GM23338 (cell line): ENCODE results near the gene ZFHX3. TPM values are rescaled to one million over a fixed set of nuclear protein-coding genes. Genes with fewer than 3 reads are reported as not detected.

Experiments
- ATAC-seq: fragments of 200-7000 bp; cut with Tn5 transposase; 3 replicates; pipeline ENCODE4 v1.9.1; 2020
- DNase-seq: peaks from one replicate; pipeline ENCODE4 v3.0.0-alpha.2; 2015; ENCODE audit warnings: low spot score
- H2AFZ ChIP-seq: fragments of 200-600 bp; sonication (generic); 2 replicates; pipeline ENCODE4 v1.8.0; 2016; ENCODE audit warnings: antibody characterized with exemption, mild to moderate bottlenecking, moderate library complexity
- H3F3A ChIP-seq: fragments of 200-600 bp; sonication (generic); replicated peaks from 2 replicates; pipeline ENCODE4 v1.8.0; 2017; ENCODE audit warnings: antibody characterized with exemption, mixed run types, low read depth
- H3K27ac ChIP-seq: fragments of 200-600 bp; sonication (generic); 2 replicates; pipeline ENCODE4 v1.6.1; 2016; ENCODE audit warnings: low read depth
- H3K27me3 ChIP-seq: fragments of 200-600 bp; sonication (generic); 2 replicates; pipeline ENCODE4 v1.8.0; 2016; ENCODE audit warnings: mild to moderate bottlenecking, mixed run types, moderate library complexity; ENCODE audit not compliant: insufficient read depth
- H3K36me3 ChIP-seq: fragments of 200-600 bp; sonication (generic); 2 replicates; pipeline ENCODE4 v1.8.0; 2016; ENCODE audit warnings: mild to moderate bottlenecking; ENCODE audit not compliant: insufficient read depth
- H3K4me1 ChIP-seq: fragments of 200-600 bp; sonication (generic); 2 replicates; pipeline ENCODE4 v1.8.0; 2016; ENCODE audit warnings: mild to moderate bottlenecking, moderate library complexity; ENCODE audit not compliant: insufficient read depth
- H3K4me2 ChIP-seq: fragments of 200-600 bp; sonication (generic); 2 replicates; pipeline ENCODE4 v1.7.1; 2017; ENCODE audit warnings: mixed run types
- H3K4me3 ChIP-seq: fragments of 200-600 bp; sonication (generic); 2 replicates; pipeline ENCODE4 v1.6.1; 2016; ENCODE audit warnings: mixed run types
- H3K79me2 ChIP-seq: fragments of 200-600 bp; sonication (generic); replicated peaks from 2 replicates; pipeline ENCODE4 v1.8.0; 2017; ENCODE audit warnings: mild to moderate bottlenecking; ENCODE audit not compliant: insufficient read depth
- H3K9me2 ChIP-seq: fragments of 200-600 bp; sonication (generic); 2 replicates; pipeline ENCODE4 v1.8.0; 2017; ENCODE audit not compliant: insufficient read depth
- H4K20me1 ChIP-seq: fragments of 200-600 bp; sonication (generic); replicated peaks from 2 replicates; pipeline ENCODE4 v1.8.0; 2017; ENCODE audit warnings: mild to moderate bottlenecking; ENCODE audit not compliant: insufficient read depth
- H3K27ac Mint-ChIP-seq: 2 replicates; pipeline ENCODE4 v1.8.0; 2020; ENCODE audit warnings: inconsistent platforms, mild to moderate bottlenecking, moderate library complexity, mixed read lengths
- H3K27me3 Mint-ChIP-seq: 3 replicates; pipeline ENCODE4 v1.8.0; 2022; ENCODE audit warnings: low read depth, mild to moderate bottlenecking, moderate library complexity, mixed read lengths, inconsistent platforms; ENCODE audit not compliant: insufficient read depth, poor library complexity
- H3K36me3 Mint-ChIP-seq: 3 replicates; pipeline ENCODE4 v1.8.0; 2021; ENCODE audit warnings: low read depth, mild to moderate bottlenecking, inconsistent platforms, moderate library complexity, mixed read lengths
- H3K4me1 Mint-ChIP-seq: 3 replicates; pipeline ENCODE4 v1.8.0; 2020; ENCODE audit warnings: mild to moderate bottlenecking, inconsistent platforms, mixed read lengths
- H3K4me3 Mint-ChIP-seq: 3 replicates; pipeline ENCODE4 v1.8.0; 2021; ENCODE audit warnings: moderate library complexity, mild to moderate bottlenecking, inconsistent platforms, mixed read lengths
- H3K9me3 Mint-ChIP-seq: 3 replicates; pipeline ENCODE4 v1.8.0; 2020; ENCODE audit warnings: moderate library complexity, mild to moderate bottlenecking, inconsistent platforms, mixed read lengths
- CREB1 ChIP-seq: fragments of 250-450 bp; sonication (Bioruptor Pico); IDR thresholded peaks from 2 replicates; pipeline ENCODE4 v1.5.0; 2020; ENCODE audit warnings: low read depth, mild to moderate bottlenecking, moderate library complexity
- CTCF ChIP-seq, 2 experiments: fragments of 200-600 bp in 1 of 2; sonication (generic) in 1 of 2; conservative IDR thresholded peaks; 2 replicates each; pipeline versions ENCODE4 v1.5.1 to v1.6.1; 2016 to 2017; ENCODE audit warnings: antibody characterized with exemption in 2 of 2, low read depth in 2 of 2, mild to moderate bottlenecking in 2 of 2, moderate library complexity in 1 of 2
- ETS1 ChIP-seq: IDR thresholded peaks from 2 replicates; pipeline ENCODE4 v1.6.1; 2016; ENCODE audit warnings: antibody characterized with exemption
- JUNB ChIP-seq: IDR thresholded peaks from one replicate; pipeline ENCODE4 v1.6.1; 2016; ENCODE audit warnings: antibody characterized with exemption; ENCODE audit not compliant: unreplicated experiment
- NANOG ChIP-seq: IDR thresholded peaks from 2 replicates; pipeline ENCODE4 v1.6.1; 2016; ENCODE audit warnings: antibody characterized with exemption, borderline replicate concordance
- POLR2AphosphoS5 ChIP-seq: IDR thresholded peaks from 2 replicates; pipeline ENCODE4 v1.6.1; 2016; ENCODE audit warnings: antibody characterized with exemption, low read depth
- ZNF114 ChIP-seq: fragments of 250-450 bp; sonication (Bioruptor Pico); IDR thresholded peaks from 2 replicates; pipeline ENCODE4 v1.5.0; 2020; ENCODE audit warnings: mild to moderate bottlenecking, moderate library complexity
- ZNF331 ChIP-seq: fragments of 250-450 bp; sonication (Bioruptor Pico); IDR thresholded peaks from 2 replicates; pipeline ENCODE4 v1.5.0; 2020; ENCODE audit warnings: low read depth, mild to moderate bottlenecking, moderate library complexity
- ZNF462 ChIP-seq: fragments of 250-450 bp; sonication (Bioruptor Pico); IDR thresholded peaks from 2 replicates; pipeline ENCODE4 v1.5.0; 2020; ENCODE audit warnings: mild to moderate bottlenecking, moderate library complexity
- polyA plus RNA-seq: library from polyadenylated mRNA; unstranded; fragments of >200 nt; fragmentation: Nextera tagmentation; extraction: Ambion mirVana; gene quantifications from 2 replicates; pipeline ENCODE4 v1.2.1, GENCODE V29; 2016
- total RNA-seq: library from RNA; depleted of rRNA; stranded (reverse); fragments of >200 nt; shearing (Covaris generic); gene quantifications from 2 replicates; pipeline ENCODE4 v1.2.3, GENCODE V29; 2014

ZFHX3 gene
- total and polyA plus RNA-seq, 2 experiments from 2014 or later, result 1.0 to 1.5 TPM

- Histone ChIP-seq H3K27ac (no peak overlapping the region), H3K9me2 (no peaks in the 10 kb centered on the region), H3K4me2 (peak overlapping the region; percentile 81), H3K27me3 (peaks cover 93% of the 10 kb centered on the region), H2AFZ (no peak overlapping the region), H3K4me1 (peaks cover 88% of the 10 kb centered on the region), H3F3A (peaks cover 20% of the 10 kb centered on the region), H3K79me2 (no peaks in the 10 kb centered on the region), H4K20me1 (peaks cover 36% of the 10 kb centered on the region), H3K36me3 (no peaks in the 10 kb centered on the region), H3K4me3 (peak overlapping the region; percentile 68)
- no peak overlapping the region for H3K4me3 Mint-ChIP-seq
- TF ChIP-seq NANOG (no peak), CREB1 (CRISPR knock-in tag) (no peak), ETS1 (no peak), ZNF114 (CRISPR knock-in tag) (no peak), CTCF (conservative IDR thresholded peaks at IDR 0.05; ENCODE audit: low read depth in 2 of 2) (no peak), ZNF331 (no peak), POLR2AphosphoS5 (no peak), JUNB (no peak)
- DNase-seq (no peak), ATAC-seq (no peak)
- peaks cover 4% of the 10 kb centered on the region; the same call in 1 of the 3 replicates for H3K9me3 Mint-ChIP-seq
- H3K27ac Mint-ChIP-seq, result no peak overlapping the region
- peaks cover 64% of the 10 kb centered on the region for H3K4me1 Mint-ChIP-seq
- peaks cover 63% of the 10 kb centered on the region for H3K27me3 Mint-ChIP-seq
- peaks cover under 1% of the 10 kb centered on the region; the same call in 2 of the 3 replicates for H3K36me3 Mint-ChIP-seq
These were observed 1.6 kb downstream of the ZFHX3 start for GRCh38 chr16:73046202-73046848.

GRCh38 chr16:73043828-73044467 lies 4.0 kb downstream of the ZFHX3 start:
- Mint-ChIP-seq H3K4me1 (peaks cover 80% of the 10 kb centered on the region), H3K27me3 (peaks cover 85% of the 10 kb centered on the region), H3K36me3 (peaks cover 10% of the 10 kb centered on the region; the same call in 2 of the 3 replicates), H3K4me3 (no peak overlapping the region), H3K27ac (no peak overlapping the region), H3K9me3 (peaks cover 14% of the 10 kb centered on the region; the same call in 2 of the 3 replicates)
- Histone ChIP-seq H3F3A (peaks cover 14% of the 10 kb centered on the region), H3K27ac (no peak overlapping the region), H3K27me3 (peaks cover 89% of the 10 kb centered on the region), H3K4me1 (peaks cover 86% of the 10 kb centered on the region), H3K4me3 (no peak overlapping the region), H3K79me2 (0 out of 2 replicates have a peak, but pooled peaks cover 1% of the 10 kb centered on the region), H2AFZ (no peak overlapping the region), H3K36me3 (no peaks in the 10 kb centered on the region), H3K9me2 (no peaks in the 10 kb centered on the region), H4K20me1 (peaks cover 13% of the 10 kb centered on the region; the same call in 1 of the 2 replicates), H3K4me2 (peak overlapping the region; percentile 61)
- DNase-seq (no peak), ATAC-seq (no peak)
- no peak for TF ChIP-seq CTCF (conservative IDR thresholded peaks at IDR 0.05; ENCODE audit: low read depth in 2 of 2)
- no peak for TF ChIP-seq ZNF462 (CRISPR knock-in tag)
- no peak for TF ChIP-seq JUNB
